C4-2B (cell line): ENCODE results near the gene UQCRC1.

Experiments used
- H3K27ac ChIP-seq: fragments of 450-650 bp; 2 replicates; pipeline ENCODE4 v1.5.1; 2017
- ZFX ChIP-seq: fragments of 450-650 bp; IDR thresholded peaks from 2 replicates; pipeline ENCODE4 v1.6.1; 2017
- TF ChIP-seq, protein P1 (sequence below): fragments of 450-650 bp; conservative IDR thresholded peaks from 2 replicates; pipeline ENCODE4 v1.5.1; 2017; ENCODE audit warnings: mild to moderate bottlenecking

UQCRC1 gene

GRCh38 chr3:48651771-48652170, 42.3 kb upstream of the UQCRC1 start:
- no peak overlapping the region for H3K27ac ChIP-seq
- no peak for TF ChIP-seq ZFX
- TF ChIP-seq, protein P1, sequence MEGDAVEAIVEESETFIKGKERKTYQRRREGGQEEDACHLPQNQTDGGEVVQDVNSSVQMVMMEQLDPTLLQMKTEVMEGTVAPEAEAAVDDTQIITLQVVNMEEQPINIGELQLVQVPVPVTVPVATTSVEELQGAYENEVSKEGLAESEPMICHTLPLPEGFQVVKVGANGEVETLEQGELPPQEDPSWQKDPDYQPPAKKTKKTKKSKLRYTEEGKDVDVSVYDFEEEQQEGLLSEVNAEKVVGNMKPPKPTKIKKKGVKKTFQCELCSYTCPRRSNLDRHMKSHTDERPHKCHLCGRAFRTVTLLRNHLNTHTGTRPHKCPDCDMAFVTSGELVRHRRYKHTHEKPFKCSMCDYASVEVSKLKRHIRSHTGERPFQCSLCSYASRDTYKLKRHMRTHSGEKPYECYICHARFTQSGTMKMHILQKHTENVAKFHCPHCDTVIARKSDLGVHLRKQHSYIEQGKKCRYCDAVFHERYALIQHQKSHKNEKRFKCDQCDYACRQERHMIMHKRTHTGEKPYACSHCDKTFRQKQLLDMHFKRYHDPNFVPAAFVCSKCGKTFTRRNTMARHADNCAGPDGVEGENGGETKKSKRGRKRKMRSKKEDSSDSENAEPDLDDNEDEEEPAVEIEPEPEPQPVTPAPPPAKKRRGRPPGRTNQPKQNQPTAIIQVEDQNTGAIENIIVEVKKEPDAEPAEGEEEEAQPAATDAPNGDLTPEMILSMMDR = no peak

- no peak overlapping the region for H3K27ac ChIP-seq
- no peak for TF ChIP-seq ZFX
- TF ChIP-seq, protein P1 = no peak
Measured at GRCh38 chr3:48650723-48651122, 41.3 kb upstream of the UQCRC1 start.

GRCh38 chr3:48648188-48648850, 38.9 kb upstream of the UQCRC1 start:
- no peak overlapping the region for H3K27ac ChIP-seq
- TF ChIP-seq ZFX = no peak
- TF ChIP-seq, protein P1 = no peak

- H3K27ac ChIP-seq = no peak overlapping the region
- TF ChIP-seq ZFX = no peak
- TF ChIP-seq, protein P1 = no peak
Measured at GRCh38 chr3:48647714-48648113, 38.3 kb upstream of the UQCRC1 start.

- TF ChIP-seq, protein P1 = no peak
- TF ChIP-seq ZFX = no peak
- no peak overlapping the region for H3K27ac ChIP-seq
Measured at GRCh38 chr3:48644898-48645760, 35.7 kb upstream of the UQCRC1 start.

- no peak overlapping the region for H3K27ac ChIP-seq
- TF ChIP-seq, protein P1 = no peak
- TF ChIP-seq ZFX = no peak
Measured at GRCh38 chr3:48642605-48643004, 33.2 kb upstream of the UQCRC1 start.

GRCh38 chr3:48641396-48641795, 31.9 kb upstream of the UQCRC1 start:
- no peak overlapping the region for H3K27ac ChIP-seq
- TF ChIP-seq ZFX = no peak
- TF ChIP-seq, protein P1 = no peak
